GM12864 (cell line): ENCODE results near the gene PIGQ.
A peak's percentile ranks its signal among the peaks of the same experiment; 100 is the strongest.

Source experiments
- DNase-seq: peaks from one replicate; pipeline ENCODE4 v3.0.0-alpha.2; 2011; ENCODE audit warnings: low read depth
- H3K4me3 ChIP-seq: 2 replicates; pipeline ENCODE4 v1.5.1; 2011; ENCODE audit warnings: mild to moderate bottlenecking, low read depth, low read length, control low read depth
- TF ChIP-seq, protein P1 (sequence below): IDR thresholded peaks from 2 replicates; pipeline ENCODE4 v1.5.1; 2011; ENCODE audit warnings: low read depth, mild to moderate bottlenecking, moderate library complexity, low read length, control low read depth, inconsistent platforms; ENCODE audit errors: missing control alignments

PIGQ gene

GRCh38 chr16:576197-576822, 6.5 kb downstream of the PIGQ start:
- no peak overlapping the region for H3K4me3 ChIP-seq
- no peak for DNase-seq
- TF ChIP-seq, protein P1, sequence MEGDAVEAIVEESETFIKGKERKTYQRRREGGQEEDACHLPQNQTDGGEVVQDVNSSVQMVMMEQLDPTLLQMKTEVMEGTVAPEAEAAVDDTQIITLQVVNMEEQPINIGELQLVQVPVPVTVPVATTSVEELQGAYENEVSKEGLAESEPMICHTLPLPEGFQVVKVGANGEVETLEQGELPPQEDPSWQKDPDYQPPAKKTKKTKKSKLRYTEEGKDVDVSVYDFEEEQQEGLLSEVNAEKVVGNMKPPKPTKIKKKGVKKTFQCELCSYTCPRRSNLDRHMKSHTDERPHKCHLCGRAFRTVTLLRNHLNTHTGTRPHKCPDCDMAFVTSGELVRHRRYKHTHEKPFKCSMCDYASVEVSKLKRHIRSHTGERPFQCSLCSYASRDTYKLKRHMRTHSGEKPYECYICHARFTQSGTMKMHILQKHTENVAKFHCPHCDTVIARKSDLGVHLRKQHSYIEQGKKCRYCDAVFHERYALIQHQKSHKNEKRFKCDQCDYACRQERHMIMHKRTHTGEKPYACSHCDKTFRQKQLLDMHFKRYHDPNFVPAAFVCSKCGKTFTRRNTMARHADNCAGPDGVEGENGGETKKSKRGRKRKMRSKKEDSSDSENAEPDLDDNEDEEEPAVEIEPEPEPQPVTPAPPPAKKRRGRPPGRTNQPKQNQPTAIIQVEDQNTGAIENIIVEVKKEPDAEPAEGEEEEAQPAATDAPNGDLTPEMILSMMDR = no peak

GRCh38 chr16:576823-577201, 7.0 kb downstream of the PIGQ start:
- H3K4me3 ChIP-seq = no peak overlapping the region
- DNase-seq = no peak
- TF ChIP-seq, protein P1 = no peak

- TF ChIP-seq, protein P1 = no peak
- no peak for DNase-seq
- H3K4me3 ChIP-seq = no peak overlapping the region
Measured at GRCh38 chr16:577796-578195, 8.0 kb downstream of the PIGQ start.

DNA sequence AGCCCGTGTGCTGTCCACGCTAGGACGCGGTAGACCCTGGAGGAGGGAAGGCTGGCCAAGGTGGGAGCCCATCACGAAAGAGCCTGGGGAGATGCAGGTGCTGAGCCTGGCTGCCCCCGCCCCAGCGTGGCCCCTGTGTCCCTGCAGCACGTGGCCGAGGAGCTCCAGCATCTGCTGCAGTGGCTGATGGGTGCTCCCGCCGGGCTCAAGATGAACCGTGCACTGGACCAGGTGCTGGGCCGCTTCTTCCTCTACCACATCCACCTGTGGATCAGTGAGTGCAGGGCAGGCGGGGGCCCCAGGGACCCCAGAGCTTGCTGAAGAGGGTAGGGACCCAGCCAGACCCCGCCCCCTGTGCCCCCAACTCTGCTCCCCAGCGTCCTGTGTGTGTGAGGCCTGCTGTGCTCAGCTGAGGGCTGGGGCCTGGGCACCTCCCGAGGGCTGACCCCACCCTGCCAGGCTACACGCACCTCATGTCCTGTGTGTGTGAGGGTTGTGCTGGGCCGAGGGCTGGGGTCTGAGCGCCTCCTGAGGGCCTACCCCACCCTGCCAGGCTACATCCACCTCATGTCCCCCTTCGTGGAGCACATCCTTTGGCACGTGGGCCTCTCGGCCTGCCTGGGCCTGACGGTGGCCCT, 8.6 kb downstream of the PIGQ start:
- TF ChIP-seq, protein P1 = no peak
- no peak overlapping the region for H3K4me3 ChIP-seq
- no peak for DNase-seq

- H3K4me3 ChIP-seq = peak overlapping the region; percentile 34; the same call in 1 of the 2 replicates
- TF ChIP-seq, protein P1 = peak; percentile 95
- DNase-seq = no peak
Measured at GRCh38 chr16:578870-579405, 9.2 kb downstream of the PIGQ start.

GRCh38 chr16:580141-580945, 10.6 kb downstream of the PIGQ start:
- TF ChIP-seq, protein P1 = no peak
- DNase-seq = no peak
- no peak overlapping the region for H3K4me3 ChIP-seq
